SU-DHL-6 (cell line): ENCODE results near the gene MYZAP.

Source experiments
- CTCF ChIP-seq: fragments of 200-600 bp; sonication (generic); IDR thresholded peaks from one replicate; pipeline ENCODE4 v1.5.1; 2017; ENCODE audit warnings: antibody characterized with exemption, mild to moderate bottlenecking, low read length, moderate library complexity; ENCODE audit not compliant: insufficient read depth, poor library complexity, severe bottlenecking
- EZH2phosphoT487 ChIP-seq: fragments of 200-600 bp; sonication (generic), shearing (Covaris generic); conservative IDR thresholded peaks from 2 replicates; pipeline ENCODE4 v1.6.1; 2018; ENCODE audit warnings: mild to moderate bottlenecking, antibody characterized with exemption, low read length, moderate library complexity, mixed read lengths

- no peak for TF ChIP-seq CTCF
- TF ChIP-seq EZH2phosphoT487 = no peak
Observed at GRCh38 chr15:57730876-57731275, 139.2 kb downstream of the MYZAP start.
